Glomerular visceral epithelial cell (primary cell): Measurements from ENCODE around the gene ECI2.
A peak's percentile ranks its signal among the peaks of the same experiment; 100 is the strongest.
"Not testable (repeated sequence)": the region's sequence is repeated elsewhere in the genome, so short reads cannot be mapped to it uniquely, and the experiment has no call there.

ENCODE experiments used
- DNase-seq: peaks from one replicate; pipeline ENCODE4 v3.0.0-alpha.2; 2016; ENCODE audit errors: extremely low spot score

ECI2 gene

GRCh38 chr6:4102687-4103244 lies 32.6 kb downstream of the ECI2 start:
- no peak for DNase-seq

- DNase-seq: no peak
Measured at GRCh38 chr6:4101298-4101697, 34.1 kb downstream of the ECI2 start.

- DNase-seq: no peak
Measured at GRCh38 chr6:4100655-4101054, 34.7 kb downstream of the ECI2 start.

GRCh38 chr6:4093288-4093687 lies 42.1 kb downstream of the ECI2 start:
- no peak for DNase-seq

- DNase-seq: no peak
Measured at GRCh38 chr6:4091941-4092340, 43.4 kb downstream of the ECI2 start.

- not testable (repeated sequence) for DNase-seq
Measured at GRCh38 chr6:4090043-4090442, 45.3 kb downstream of the ECI2 start.

GRCh38 chr6:4088704-4089103 lies 46.7 kb downstream of the ECI2 start:
- DNase-seq: no peak

- no peak for DNase-seq
Measured at GRCh38 chr6:4085332-4085700, 50.1 kb downstream of the ECI2 start.

GRCh38 chr6:4084444-4085331 lies 50.7 kb downstream of the ECI2 start:
- DNase-seq: peak; percentile 16

GRCh38 chr6:4078691-4079471 lies 56.5 kb downstream of the ECI2 start, which contains the start of gene FAM217A:
TSS of gene FAM217A (minus strand) at chr6:4079137. CDS start at chr6:4077414, 1,723 bp downstream.
- DNase-seq: no peak

- no peak for DNase-seq
Measured at GRCh38 chr6:4074478-4075235, 60.7 kb downstream of the ECI2 start.

GRCh38 chr6:4071330-4071729 lies 64.0 kb downstream of the ECI2 start:
- DNase-seq: no peak

- DNase-seq: no peak
Measured at GRCh38 chr6:4069199-4069598, 66.2 kb downstream of the ECI2 start.

GRCh38 chr6:4067673-4068072 lies 67.7 kb downstream of the ECI2 start:
- DNase-seq: no peak

GRCh38 chr6:4066029-4066755 lies 69.2 kb downstream of the ECI2 start:
- DNase-seq: no peak
